H1 (cell line): ENCODE measurements around the gene TFR2. TPM values are rescaled to one million over a fixed set of nuclear protein-coding genes. Genes with fewer than 3 reads are reported as not detected.
A peak's percentile ranks its signal among the peaks of the same experiment; 100 is the strongest.

Experiments used
- BCL11A ChIP-seq, 2 experiments: IDR thresholded peaks; one replicate each; pipeline ENCODE4 v1.6.1; 2011; ENCODE audit warnings: low read depth in 2 of 2, low read length in 2 of 2, mild to moderate bottlenecking in 2 of 2
- CBX8 ChIP-seq: fragments of 300-800, 300-1000 bp; sonication (generic); IDR thresholded peaks from 2 replicates; pipeline ENCODE4 v1.7.1; 2016; ENCODE audit warnings: low read depth, low read length, borderline replicate concordance
- CHD1 ChIP-seq: IDR thresholded peaks from 2 replicates; pipeline ENCODE4 v1.6.1; 2012; ENCODE audit warnings: low read depth, low read length, improper control_type of control experiment
- CHD2 ChIP-seq: IDR thresholded peaks from 2 replicates; pipeline ENCODE4 v1.6.1; 2012; ENCODE audit warnings: low read length, improper control_type of control experiment
- EZH2 ChIP-seq: fragments of 200-600 bp; sonication (generic); IDR thresholded peaks from 2 replicates; pipeline ENCODE4 v1.7.1; 2012; ENCODE audit warnings: low read depth, mild to moderate bottlenecking, moderate library complexity, low read length, inconsistent platforms; ENCODE audit not compliant: severe bottlenecking
- GABPA ChIP-seq: IDR thresholded peaks from 2 replicates; pipeline ENCODE4 v1.6.1; 2011; ENCODE audit warnings: mild to moderate bottlenecking, low read length, moderate library complexity, borderline replicate concordance; ENCODE audit not compliant: insufficient read depth
- HDAC2 ChIP-seq, 2 experiments: fragments of 300-600 bp in 1 of 2; sonication (generic) in 1 of 2; IDR thresholded peaks; 2 replicates each; pipeline ENCODE4 v1.6.1; 2011 to 2012; ENCODE audit warnings: low read depth in 2 of 2, low read length in 2 of 2, mild to moderate bottlenecking in 2 of 2, moderate library complexity in 2 of 2, borderline replicate concordance in 1 of 2, inconsistent platforms in 1 of 2
- KDM4A ChIP-seq: IDR thresholded peaks from one replicate; pipeline ENCODE4 v1.7.1; 2012; ENCODE audit warnings: low read depth, mild to moderate bottlenecking, moderate library complexity, low read length, inconsistent platforms; ENCODE audit not compliant: severe bottlenecking
- KDM5A ChIP-seq: fragments of 200-600 bp; IDR thresholded peaks from 2 replicates; pipeline ENCODE4 v1.7.1; 2012; ENCODE audit warnings: mild to moderate bottlenecking, low read length, inconsistent platforms, mixed read lengths
- POLR2A ChIP-seq, 2 experiments: IDR thresholded peaks; 1 replicate in 1 of 2; 2 replicates in 1 of 2; pipeline ENCODE4 v1.6.1; 2011; ENCODE audit warnings: low read depth in 2 of 2, low read length in 2 of 2, mild to moderate bottlenecking in 2 of 2; ENCODE audit errors: control extremely low read depth in 1 of 2
- RBBP5 ChIP-seq: IDR thresholded peaks from 2 replicates; pipeline ENCODE4 v1.7.1; 2012; ENCODE audit warnings: low read depth, mild to moderate bottlenecking, inconsistent platforms, low read length, moderate library complexity, borderline replicate concordance
- RXRA ChIP-seq: IDR thresholded peaks from 2 replicates; pipeline ENCODE4 v1.6.1; 2011; ENCODE audit warnings: low read depth, mild to moderate bottlenecking, low read length, moderate library complexity; ENCODE audit not compliant: insufficient read depth
- SAP30 ChIP-seq: fragments of 300-600 bp; sonication (generic); IDR thresholded peaks from 2 replicates; pipeline ENCODE4 v1.7.1; 2012; ENCODE audit warnings: low read length, moderate library complexity, mild to moderate bottlenecking, inconsistent platforms; ENCODE audit not compliant: insufficient read depth, insufficient replicate concordance
- SIN3A ChIP-seq, 2 experiments: IDR thresholded peaks in 1 of 2; conservative IDR thresholded peaks in 1 of 2; 2 replicates each; pipeline ENCODE4 v1.6.1; 2011 to 2012; ENCODE audit warnings: low read length in 2 of 2, improper control_type of control experiment in 1 of 2, low read depth in 1 of 2, mild to moderate bottlenecking in 1 of 2
- SIRT6 ChIP-seq: IDR thresholded peaks from one replicate; pipeline ENCODE4 v1.7.1; 2012; ENCODE audit warnings: low read length, inconsistent platforms
- SP1 ChIP-seq: IDR thresholded peaks from 2 replicates; pipeline ENCODE4 v1.6.1; 2011; ENCODE audit warnings: low read depth, low read length
- SUZ12 ChIP-seq: fragments of 200-600 bp; sonication (generic); IDR thresholded peaks from 2 replicates; pipeline ENCODE4 v1.6.1; 2012; ENCODE audit warnings: mild to moderate bottlenecking, inconsistent platforms, low read length, moderate library complexity, mixed read lengths
- TAF7 ChIP-seq: optimal IDR thresholded peaks from 2 replicates; pipeline ENCODE3; 2011; ENCODE audit warnings: low read depth, mild to moderate bottlenecking, inconsistent platforms, low read length, moderate library complexity, borderline replicate concordance
- TCF12 ChIP-seq: IDR thresholded peaks from 2 replicates; pipeline ENCODE4 v1.6.1; 2011; ENCODE audit warnings: low read depth, mild to moderate bottlenecking, low read length
- YY1 ChIP-seq: IDR thresholded peaks from 2 replicates; pipeline ENCODE4 v1.6.1; 2011; ENCODE audit warnings: low read depth, mild to moderate bottlenecking, low read length
- polyA plus RNA-seq, 7 experiments: library from polyadenylated mRNA; depleted of rRNA in 3 of 7; stranded (reverse) in 5 of 7; unstranded in 2 of 7; fragments of >200 nt in 5 of 7; fragments of 200-250 nt in 2 of 7; gene quantifications; 1 replicate in 5 of 7; 2 replicates in 1 of 7; 4 replicates in 1 of 7; pipeline versions ENCODE4 v1.2.1 to v1.2.3, GENCODE V29; 2011 to 2013; ENCODE audit warnings: missing spikeins in 2 of 7, mixed read lengths in 2 of 7
- total RNA-seq: library from RNA; stranded (reverse); fragmentation: NEBNext Ultra II Directional; extraction: Animal tissue kit (Norgen Biotek cat#: 25700); gene quantifications from 2 replicates; pipeline ENCODE4 v1.2.1, GENCODE V29; 2021
- TF ChIP-seq, protein P1 (sequence below): IDR thresholded peaks from 2 replicates; pipeline ENCODE4 v1.6.1; 2012; ENCODE audit warnings: low read length, inconsistent platforms

TFR2 gene
- total and polyA plus RNA-seq, 2 of the 8 experiments (the other 6 are each of a cell fraction or from before 2014, with no cell fraction given) = 4.6 to 5.7 TPM

DNA sequence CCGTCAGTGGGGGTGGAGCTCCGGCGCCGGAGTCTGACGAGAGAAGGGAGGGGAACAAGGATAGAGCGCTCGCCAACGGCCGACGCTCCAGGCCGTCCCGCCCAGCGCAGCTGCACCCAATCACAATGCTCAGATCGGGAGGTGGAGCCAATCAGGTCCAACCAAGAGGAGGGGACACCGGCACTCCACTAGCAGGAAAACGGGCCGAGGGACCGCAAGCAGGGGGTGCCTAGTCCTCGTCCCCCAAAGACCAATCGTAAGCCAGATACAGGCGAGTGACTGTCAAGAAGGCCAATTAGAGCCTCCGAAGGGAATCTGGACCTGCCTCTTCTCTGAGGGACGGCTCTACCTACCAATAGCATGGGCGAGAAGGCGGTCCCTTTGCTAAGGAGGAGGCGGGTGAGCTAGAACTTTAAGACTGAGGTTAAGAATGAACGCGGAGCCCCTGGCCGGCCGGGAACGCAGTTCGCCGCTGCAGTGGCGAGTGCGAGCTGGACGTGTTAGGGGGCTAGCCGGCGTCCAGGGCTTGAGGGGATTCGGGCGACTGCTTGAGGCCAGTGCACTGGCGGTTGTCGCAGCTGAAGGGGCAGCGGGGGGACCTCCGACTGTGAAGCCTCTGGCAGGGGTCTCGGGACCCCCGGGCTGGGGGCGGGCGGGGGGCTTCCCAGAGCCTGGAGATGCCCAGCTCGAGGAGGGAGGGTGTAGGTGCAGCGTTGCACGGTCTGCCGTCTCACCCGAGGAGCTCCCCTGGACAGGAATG is 54.9 kb downstream of the TFR2 start, which contains the start of gene FBXO24 (continued):
- TF ChIP-seq EZH2 = no peak
- TF ChIP-seq SAP30 = no peak
- TF ChIP-seq TCF12 = no peak
- TF ChIP-seq YY1 = no peak
- TF ChIP-seq SIRT6 = no peak
- no peak for TF ChIP-seq RBBP5
- no peak for TF ChIP-seq TAF7
- peak in 1 of 2 experiments; percentile 65; a peak in 1 of 4 replicates for TF ChIP-seq SIN3A (conservative IDR thresholded peaks at IDR 0.05 in 1 of 2, IDR thresholded peaks at IDR 0.05 in 1 of 2; ENCODE audit: low read depth in 1 of 2, low read length in 2 of 2)
- TF ChIP-seq, protein P1, sequence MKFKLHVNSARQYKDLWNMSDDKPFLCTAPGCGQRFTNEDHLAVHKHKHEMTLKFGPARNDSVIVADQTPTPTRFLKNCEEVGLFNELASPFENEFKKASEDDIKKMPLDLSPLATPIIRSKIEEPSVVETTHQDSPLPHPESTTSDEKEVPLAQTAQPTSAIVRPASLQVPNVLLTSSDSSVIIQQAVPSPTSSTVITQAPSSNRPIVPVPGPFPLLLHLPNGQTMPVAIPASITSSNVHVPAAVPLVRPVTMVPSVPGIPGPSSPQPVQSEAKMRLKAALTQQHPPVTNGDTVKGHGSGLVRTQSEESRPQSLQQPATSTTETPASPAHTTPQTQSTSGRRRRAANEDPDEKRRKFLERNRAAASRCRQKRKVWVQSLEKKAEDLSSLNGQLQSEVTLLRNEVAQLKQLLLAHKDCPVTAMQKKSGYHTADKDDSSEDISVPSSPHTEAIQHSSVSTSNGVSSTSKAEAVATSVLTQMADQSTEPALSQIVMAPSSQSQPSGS = no peak
- no peak for TF ChIP-seq BCL11A (IDR thresholded peaks at IDR 0.05; ENCODE audit: low read depth in 2 of 2, low read length in 2 of 2)
- TF ChIP-seq POLR2A (IDR thresholded peaks at IDR 0.05; ENCODE audit: control extremely low read depth in 1 of 2, low read depth in 2 of 2, low read length in 2 of 2) = peak in 1 of 2 experiments; percentile 47; a peak in 2 of 3 replicates
- no peak for TF ChIP-seq GABPA
- peak; percentile 100 for TF ChIP-seq SP1
- TF ChIP-seq CBX8 = no peak
- TF ChIP-seq HDAC2 (IDR thresholded peaks at IDR 0.05; ENCODE audit: borderline replicate concordance in 1 of 2, low read depth in 2 of 2, low read length in 2 of 2) = no peak
- no peak for TF ChIP-seq CHD1
- TF ChIP-seq RXRA = no peak
- peak; percentile 37 for TF ChIP-seq KDM4A
- no peak for TF ChIP-seq KDM5A
- TF ChIP-seq SUZ12 = no peak
- peak; percentile 98 for TF ChIP-seq CHD2
